Measurements from ENCODE around the gene RBM17. TPM values are rescaled to one million over a fixed set of nuclear protein-coding genes. Genes with fewer than 3 reads are reported as not detected.
A peak's percentile ranks its signal among the peaks of the same experiment; 100 is the strongest.

Gene RBM17
- total and polyA plus RNA-seq, 2 of the 13 experiments (the other 11 are each of a cell fraction or from before 2014, with no cell fraction given) = 30.7 to 77.5 TPM

- TF ChIP-seq SKIL (CRISPR knock-in tag; IDR thresholded peaks at IDR 0.05; ENCODE audit: borderline replicate concordance) = no peak
- TF ChIP-seq HBP1 (CRISPR knock-in tag; IDR thresholded peaks at IDR 0.05; ENCODE audit: low read depth) = no peak
- peak; percentile 98 for TF ChIP-seq HMGXB3 (CRISPR knock-in tag; IDR thresholded peaks at IDR 0.05; ENCODE audit: borderline replicate concordance)
- no peak for TF ChIP-seq SIX4 (CRISPR knock-in tag; IDR thresholded peaks at IDR 0.05)
- no peak for TF ChIP-seq NFAT5 (CRISPR knock-in tag; IDR thresholded peaks at IDR 0.05)
- no peak for TF ChIP-seq ZBTB10 (CRISPR knock-in tag; IDR thresholded peaks at IDR 0.05; ENCODE audit: borderline replicate concordance)
- TF ChIP-seq PHF5A (CRISPR knock-in tag; IDR thresholded peaks at IDR 0.05; ENCODE audit: low read depth, unreplicated experiment) = no peak
- no peak for TF ChIP-seq ZNF496 (CRISPR knock-in tag; IDR thresholded peaks at IDR 0.05; ENCODE audit: insufficient replicate concordance)
- no peak for TF ChIP-seq DDIT3 (CRISPR knock-in tag; IDR thresholded peaks at IDR 0.05)
- TF ChIP-seq PHF21A (CRISPR knock-in tag; IDR thresholded peaks at IDR 0.05) = 0 out of 2 replicates have a peak, but pooled peaks have one; percentile 27
Measured at GRCh38 chr10:6053816-6054631, 34.8 kb upstream of the RBM17 start (continued).

Measured in HepG2 (cell line).